ENCODE data around the gene COPZ1. TPM values are rescaled to one million over a fixed set of nuclear protein-coding genes. Genes with fewer than 3 reads are reported as not detected.
A peak's percentile ranks its signal among the peaks of the same experiment; 100 is the strongest.

Gene COPZ1
- total and polyA plus RNA-seq, 9 of the 15 experiments (the other 6 are each of a cell fraction or from before 2014, with no cell fraction given) = 137 to 487 (median 233) TPM

DNA sequence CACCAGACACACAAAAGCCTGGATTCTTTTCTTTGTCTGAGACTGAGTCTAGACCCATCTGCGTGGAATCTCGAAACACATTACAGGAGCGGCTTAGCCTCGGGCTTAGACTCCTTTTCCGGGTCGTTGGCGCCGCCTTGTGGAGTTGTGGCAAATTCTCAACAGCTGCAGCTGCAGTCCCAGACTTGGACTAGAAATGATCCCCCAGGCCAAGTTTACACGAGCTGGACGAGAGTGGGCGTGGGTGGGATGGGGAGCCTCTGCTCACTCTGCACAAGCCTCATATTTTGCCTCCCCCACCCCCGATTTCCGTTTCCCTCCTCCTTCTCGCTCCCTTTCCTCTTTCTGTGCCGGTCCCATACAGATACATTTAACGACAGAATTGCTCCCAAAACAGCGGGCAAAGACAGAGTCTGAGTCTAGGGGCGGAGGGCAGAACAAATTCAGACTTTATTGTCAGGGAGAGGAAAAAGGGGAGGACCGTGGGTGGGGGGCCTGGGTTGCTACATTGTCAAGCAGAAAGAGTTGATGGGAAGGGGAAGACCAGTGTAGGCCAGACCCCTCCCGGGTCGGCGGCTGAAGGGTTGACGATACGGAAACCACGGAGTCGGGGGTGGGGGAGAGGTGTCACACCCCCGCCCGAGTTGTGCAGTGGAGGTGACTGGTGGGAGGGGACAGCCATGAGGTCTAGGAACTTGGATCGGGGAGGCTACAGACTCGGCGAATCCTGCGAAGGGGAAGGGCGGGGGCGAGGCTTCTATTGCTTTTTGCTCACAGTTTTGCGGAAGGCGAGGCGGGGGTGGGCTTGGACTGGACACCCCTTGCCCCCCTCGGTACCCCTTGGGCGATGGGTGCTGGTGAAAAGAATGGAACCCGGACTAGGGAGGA lies 44.0 kb downstream of the COPZ1 start (continued):
- TF ChIP-seq E2F6 (IDR thresholded peaks at IDR 0.05; ENCODE audit: borderline replicate concordance in 1 of 2, extremely low read depth in 1 of 2, insufficient read depth in 1 of 2, insufficient read length in 1 of 2, low read depth in 1 of 2, low read length in 1 of 2, poor library complexity in 1 of 2, severe bottlenecking in 1 of 2) (peak; percentile 14 to 76), SREBF1 (IDR thresholded peaks at IDR 0.05; ENCODE audit: borderline replicate concordance, low read depth, low read length) (no peak), ZNF584 (CRISPR knock-in tag; IDR thresholded peaks at IDR 0.05; ENCODE audit: low read depth) (no peak), MTA2 (IDR thresholded peaks at IDR 0.05; ENCODE audit: low read depth) (no peak), PRDM10 (IDR thresholded peaks at IDR 0.05; ENCODE audit: partially characterized antibody) (peak; percentile 99), RCOR1 (IDR thresholded peaks at IDR 0.05; ENCODE audit: borderline replicate concordance in 1 of 2, low read depth in 2 of 2, low read length in 2 of 2) (peak in 1 of 2 experiments; percentile 52; a peak in 3 of 4 replicates), ZNF639 (CRISPR knock-in tag; conservative IDR thresholded peaks at IDR 0.05 in 1 of 2, IDR thresholded peaks at IDR 0.05 in 1 of 2) (peak in 1 of 2 experiments; percentile 19; a peak in 1 of 4 replicates)
- TF ChIP-seq, protein P1, sequence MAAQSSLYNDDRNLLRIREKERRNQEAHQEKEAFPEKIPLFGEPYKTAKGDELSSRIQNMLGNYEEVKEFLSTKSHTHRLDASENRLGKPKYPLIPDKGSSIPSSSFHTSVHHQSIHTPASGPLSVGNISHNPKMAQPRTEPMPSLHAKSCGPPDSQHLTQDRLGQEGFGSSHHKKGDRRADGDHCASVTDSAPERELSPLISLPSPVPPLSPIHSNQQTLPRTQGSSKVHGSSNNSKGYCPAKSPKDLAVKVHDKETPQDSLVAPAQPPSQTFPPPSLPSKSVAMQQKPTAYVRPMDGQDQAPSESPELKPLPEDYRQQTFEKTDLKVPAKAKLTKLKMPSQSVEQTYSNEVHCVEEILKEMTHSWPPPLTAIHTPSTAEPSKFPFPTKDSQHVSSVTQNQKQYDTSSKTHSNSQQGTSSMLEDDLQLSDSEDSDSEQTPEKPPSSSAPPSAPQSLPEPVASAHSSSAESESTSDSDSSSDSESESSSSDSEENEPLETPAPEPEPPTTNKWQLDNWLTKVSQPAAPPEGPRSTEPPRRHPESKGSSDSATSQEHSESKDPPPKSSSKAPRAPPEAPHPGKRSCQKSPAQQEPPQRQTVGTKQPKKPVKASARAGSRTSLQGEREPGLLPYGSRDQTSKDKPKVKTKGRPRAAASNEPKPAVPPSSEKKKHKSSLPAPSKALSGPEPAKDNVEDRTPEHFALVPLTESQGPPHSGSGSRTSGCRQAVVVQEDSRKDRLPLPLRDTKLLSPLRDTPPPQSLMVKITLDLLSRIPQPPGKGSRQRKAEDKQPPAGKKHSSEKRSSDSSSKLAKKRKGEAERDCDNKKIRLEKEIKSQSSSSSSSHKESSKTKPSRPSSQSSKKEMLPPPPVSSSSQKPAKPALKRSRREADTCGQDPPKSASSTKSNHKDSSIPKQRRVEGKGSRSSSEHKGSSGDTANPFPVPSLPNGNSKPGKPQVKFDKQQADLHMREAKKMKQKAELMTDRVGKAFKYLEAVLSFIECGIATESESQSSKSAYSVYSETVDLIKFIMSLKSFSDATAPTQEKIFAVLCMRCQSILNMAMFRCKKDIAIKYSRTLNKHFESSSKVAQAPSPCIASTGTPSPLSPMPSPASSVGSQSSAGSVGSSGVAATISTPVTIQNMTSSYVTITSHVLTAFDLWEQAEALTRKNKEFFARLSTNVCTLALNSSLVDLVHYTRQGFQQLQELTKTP (IDR thresholded peaks at IDR 0.05; ENCODE audit: low read depth in 1 of 2, partially characterized antibody in 2 of 2) = peak; percentile 17 to 63
- TF ChIP-seq, protein P2, sequence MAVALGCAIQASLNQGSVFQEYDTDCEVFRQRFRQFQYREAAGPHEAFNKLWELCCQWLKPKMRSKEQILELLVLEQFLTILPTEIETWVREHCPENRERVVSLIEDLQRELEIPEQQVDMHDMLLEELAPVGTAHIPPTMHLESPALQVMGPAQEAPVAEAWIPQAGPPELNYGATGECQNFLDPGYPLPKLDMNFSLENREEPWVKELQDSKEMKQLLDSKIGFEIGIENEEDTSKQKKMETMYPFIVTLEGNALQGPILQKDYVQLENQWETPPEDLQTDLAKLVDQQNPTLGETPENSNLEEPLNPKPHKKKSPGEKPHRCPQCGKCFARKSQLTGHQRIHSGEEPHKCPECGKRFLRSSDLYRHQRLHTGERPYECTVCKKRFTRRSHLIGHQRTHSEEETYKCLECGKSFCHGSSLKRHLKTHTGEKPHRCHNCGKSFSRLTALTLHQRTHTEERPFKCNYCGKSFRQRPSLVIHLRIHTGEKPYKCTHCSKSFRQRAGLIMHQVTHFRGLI (CRISPR knock-in tag; IDR thresholded peaks at IDR 0.05) = no peak
- TF ChIP-seq, protein P3, sequence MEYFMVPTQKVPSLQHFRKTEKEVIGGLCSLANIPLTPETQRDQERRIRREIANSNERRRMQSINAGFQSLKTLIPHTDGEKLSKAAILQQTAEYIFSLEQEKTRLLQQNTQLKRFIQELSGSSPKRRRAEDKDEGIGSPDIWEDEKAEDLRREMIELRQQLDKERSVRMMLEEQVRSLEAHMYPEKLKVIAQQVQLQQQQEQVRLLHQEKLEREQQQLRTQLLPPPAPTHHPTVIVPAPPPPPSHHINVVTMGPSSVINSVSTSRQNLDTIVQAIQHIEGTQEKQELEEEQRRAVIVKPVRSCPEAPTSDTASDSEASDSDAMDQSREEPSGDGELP (CRISPR knock-in tag; IDR thresholded peaks at IDR 0.05; ENCODE audit: borderline replicate concordance) = peak; percentile 96
